Transverse colon (tissue), 4 donors: ENCODE measurements around the gene NT5DC3. TPM values are rescaled to one million over a fixed set of nuclear protein-coding genes. Genes with fewer than 3 reads are reported as not detected.

ENCODE experiments used
- DNase-seq: peaks from one replicate; pipeline ENCODE4 v3.0.0-alpha.2; 2019
- H3K27ac ChIP-seq, 4 donors: fragments of 200-600 bp; sonication (generic); 2 replicates each; pipeline ENCODE4 v1.5.1; 2016 to 2018; ENCODE audit warnings: inconsistent platforms in 4 of 4
- H3K27me3 ChIP-seq: fragments of 200-600 bp; sonication (generic); 2 replicates; pipeline ENCODE4 v1.5.1; 2017; ENCODE audit warnings: inconsistent platforms
- H3K36me3 ChIP-seq, 4 donors: fragments of 200-600 bp; sonication (generic); 2 replicates each; pipeline ENCODE4 v1.5.1; 2017 to 2019; ENCODE audit warnings: inconsistent platforms in 4 of 4
- H3K4me1 ChIP-seq, 4 donors: fragments of 200-600 bp; sonication (generic); 2 replicates each; pipeline ENCODE4 v1.5.1; 2017 to 2020; ENCODE audit warnings: inconsistent platforms in 4 of 4
- H3K4me3 ChIP-seq, 4 donors: fragments of 200-600 bp; sonication (generic); 1 replicate in 1 of 4; 2 replicates in 3 of 4; pipeline versions ENCODE4 v1.5.1 to v1.6.1; 2017 to 2019; ENCODE audit warnings: inconsistent platforms in 4 of 4
- H3K9me3 ChIP-seq, 2 donors: fragments of 200-600 bp; sonication (generic); 2 replicates each; pipeline ENCODE4 v1.5.1; 2017 to 2019; ENCODE audit warnings: inconsistent platforms in 2 of 2
- EP300 ChIP-seq: sonication (generic); formaldehyde crosslinking; IDR thresholded peaks from one replicate; pipeline ENCODE4 v1.6.1; 2017; ENCODE audit warnings: antibody characterized with exemption, low read depth
- POLR2A ChIP-seq: fragments of 450-650 bp; IDR thresholded peaks from one replicate; pipeline ENCODE4 v1.6.1; 2016; ENCODE audit warnings: antibody characterized with exemption, mild to moderate bottlenecking, moderate library complexity
- POLR2AphosphoS5 ChIP-seq, 3 donors: sonication (generic); formaldehyde crosslinking; IDR thresholded peaks; one replicate each; pipeline ENCODE4 v1.6.1; 2016; ENCODE audit warnings: antibody characterized with exemption in 3 of 3
- WGBS, 2 donors: methylation state at CpG; one replicate each; pipeline ENCODE4 v1.1.5; 2018; ENCODE audit warnings: low coverage in 1 of 2; 5-methylcytosine and 5-hydroxymethylcytosine counted together
- in situ Hi-C, 4 donors: fragments of 200-750 bp; cut with MboI; loops; one replicate each; pipeline versions ENCODE4 v1.15.0 to v1.15.1; 2017; ENCODE audit warnings: low sequenced_read_pairs in 3 of 4, low pct_ligation_motif_present in 1 of 4, low pct_unique_long_range_greater_than_20kb in 1 of 4
- intact Hi-C: fragments of 100-400 bp; cut with DNase I; formaldehyde crosslinking; loops from one replicate; pipeline ENCODE4 v1.15.1; 2023; ENCODE audit warnings: low total_unique reads
- total RNA-seq, 4 donors: library from RNA; depleted of rRNA; stranded (reverse); fragments of >200 nt; gene quantifications; one replicate each; pipeline ENCODE4 v1.1.0, GENCODE V29; 2016
- TF ChIP-seq, protein P1 (sequence below), 5 experiments: fragments of 200-600 bp in 3 of 5; fragments of 450-650 bp in 2 of 5; sonication (generic) in 3 of 5; IDR thresholded peaks; 1 replicate in 2 of 5; 2 replicates in 3 of 5; pipeline ENCODE4 v1.5.1; 2016 to 2017; ENCODE audit warnings: antibody characterized with exemption in 5 of 5, inconsistent platforms in 3 of 5, mild to moderate bottlenecking in 2 of 5, moderate library complexity in 1 of 5

Gene NT5DC3
- total RNA-seq, 4 donors from 2014 or later = 24.3 to 71.4 (median 54.8) TPM

DNA sequence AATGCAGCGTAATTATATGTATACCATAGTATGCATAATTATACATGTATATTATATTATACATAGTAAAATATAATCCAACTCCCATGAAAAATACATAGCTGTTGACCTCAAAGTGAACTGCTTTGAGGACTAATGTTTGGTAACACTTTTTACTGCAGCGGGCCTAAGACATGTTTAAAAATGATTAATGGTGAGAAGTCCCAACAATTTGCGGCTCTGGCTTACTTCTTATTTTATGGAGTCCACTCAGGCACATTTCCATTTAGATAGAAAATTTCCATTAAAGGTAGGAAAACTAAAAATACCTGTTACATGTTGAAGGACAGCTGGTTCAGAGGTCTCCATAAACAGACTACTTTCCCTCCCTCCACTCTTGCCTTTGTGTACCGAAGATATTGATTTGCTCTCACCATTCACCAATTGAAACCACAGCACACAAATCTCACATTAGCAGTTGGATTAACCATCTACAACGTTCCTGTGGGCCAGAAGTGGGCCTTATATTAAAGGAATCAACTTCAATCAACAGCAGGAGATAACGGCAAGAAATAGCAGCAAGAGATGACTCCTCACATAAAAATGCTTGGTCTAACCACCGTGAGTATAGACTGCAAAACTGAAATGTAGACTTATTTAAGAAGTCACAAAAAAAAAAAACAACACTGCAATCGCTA, 14.1 kb upstream of the NT5DC3 start:
- TF ChIP-seq, protein P1, sequence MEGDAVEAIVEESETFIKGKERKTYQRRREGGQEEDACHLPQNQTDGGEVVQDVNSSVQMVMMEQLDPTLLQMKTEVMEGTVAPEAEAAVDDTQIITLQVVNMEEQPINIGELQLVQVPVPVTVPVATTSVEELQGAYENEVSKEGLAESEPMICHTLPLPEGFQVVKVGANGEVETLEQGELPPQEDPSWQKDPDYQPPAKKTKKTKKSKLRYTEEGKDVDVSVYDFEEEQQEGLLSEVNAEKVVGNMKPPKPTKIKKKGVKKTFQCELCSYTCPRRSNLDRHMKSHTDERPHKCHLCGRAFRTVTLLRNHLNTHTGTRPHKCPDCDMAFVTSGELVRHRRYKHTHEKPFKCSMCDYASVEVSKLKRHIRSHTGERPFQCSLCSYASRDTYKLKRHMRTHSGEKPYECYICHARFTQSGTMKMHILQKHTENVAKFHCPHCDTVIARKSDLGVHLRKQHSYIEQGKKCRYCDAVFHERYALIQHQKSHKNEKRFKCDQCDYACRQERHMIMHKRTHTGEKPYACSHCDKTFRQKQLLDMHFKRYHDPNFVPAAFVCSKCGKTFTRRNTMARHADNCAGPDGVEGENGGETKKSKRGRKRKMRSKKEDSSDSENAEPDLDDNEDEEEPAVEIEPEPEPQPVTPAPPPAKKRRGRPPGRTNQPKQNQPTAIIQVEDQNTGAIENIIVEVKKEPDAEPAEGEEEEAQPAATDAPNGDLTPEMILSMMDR (IDR thresholded peaks at IDR 0.05) = no peak
- TF ChIP-seq POLR2A (no peak), EP300 (peak; percentile 72), POLR2AphosphoS5 (IDR thresholded peaks at IDR 0.05) (peak; percentile 56 to 78 (median 62))
- no peaks in the 10 kb centered on the region for H3K9me3 ChIP-seq
- H3K4me1 ChIP-seq = peaks cover 9 to 57% (median 31%) of the 10 kb centered on the region in 4 donors
- peak overlapping the region; percentile 84 to 92 (median 88) for H3K27ac ChIP-seq
- H3K36me3 ChIP-seq = no peaks in the 10 kb centered on the region
- no peaks in the 10 kb centered on the region for H3K27me3 ChIP-seq
- intact Hi-C loops = no loop called here
- no peak overlapping the region for H3K4me3 ChIP-seq
- DNase-seq = no peak
- 77 to 82% methylated on average over 8 of the region's 8 CpGs for WGBS, 2 donors
- in situ Hi-C loops = loop anchor here in 1 of 4 donors (25.0 kb wide), 1 partner anchor 218 kb away; no protein-coding TSS in a partner anchor

DNA sequence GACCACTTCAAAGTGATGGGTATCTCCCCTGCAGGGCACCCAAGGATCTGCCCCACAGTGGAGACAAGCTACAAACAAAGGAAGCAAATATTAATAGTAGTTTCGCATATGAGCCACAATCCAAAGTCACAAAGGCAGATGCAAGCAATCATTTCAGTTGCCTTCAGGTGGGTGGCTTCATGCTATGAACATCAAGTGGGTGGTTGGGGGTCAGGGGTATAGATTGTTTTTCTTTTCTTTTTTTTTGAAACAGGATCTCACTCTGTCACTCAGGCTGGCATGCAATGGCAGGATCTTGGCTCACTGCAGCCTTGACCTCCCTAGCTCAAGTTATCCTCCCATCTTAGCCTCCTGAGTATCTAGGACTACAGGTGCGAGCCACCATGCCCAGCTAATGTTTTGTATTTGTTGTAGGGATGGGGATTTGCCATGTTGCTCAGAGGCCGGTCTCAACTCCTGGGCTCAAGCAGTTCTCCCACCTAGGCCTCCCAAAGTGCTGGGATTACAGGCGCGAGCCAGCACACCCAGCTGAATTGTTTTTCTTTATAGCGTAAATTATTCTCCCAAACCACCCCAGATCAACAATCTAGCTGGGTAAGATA, 13.4 kb upstream of the NT5DC3 start:
- intact Hi-C loops (no loop called here), in situ Hi-C loops (loop anchor here in 1 of 4 donors (25.0 kb wide), 1 partner anchor 217 kb away; no protein-coding TSS in a partner anchor)
- DNase-seq = no peak
- H3K4me1 ChIP-seq = peaks cover 6 to 56% (median 29%) of the 10 kb centered on the region in 4 donors
- H3K9me3 ChIP-seq = no peaks in the 10 kb centered on the region
- H3K27me3 ChIP-seq = no peaks in the 10 kb centered on the region
- TF ChIP-seq, protein P1 (IDR thresholded peaks at IDR 0.05) = no peak
- TF ChIP-seq POLR2AphosphoS5 (IDR thresholded peaks at IDR 0.05) = no peak
- no peak for TF ChIP-seq EP300
- no peak for TF ChIP-seq POLR2A
- no peak overlapping the region for H3K4me3 ChIP-seq
- no peaks in the 10 kb centered on the region for H3K36me3 ChIP-seq
- H3K27ac ChIP-seq = peak overlapping the region; percentile 51 to 92 (median 86)
- 76 to 93% methylated on average over 3 to 6 of the region's 6 CpGs for WGBS, 2 donors

DNA sequence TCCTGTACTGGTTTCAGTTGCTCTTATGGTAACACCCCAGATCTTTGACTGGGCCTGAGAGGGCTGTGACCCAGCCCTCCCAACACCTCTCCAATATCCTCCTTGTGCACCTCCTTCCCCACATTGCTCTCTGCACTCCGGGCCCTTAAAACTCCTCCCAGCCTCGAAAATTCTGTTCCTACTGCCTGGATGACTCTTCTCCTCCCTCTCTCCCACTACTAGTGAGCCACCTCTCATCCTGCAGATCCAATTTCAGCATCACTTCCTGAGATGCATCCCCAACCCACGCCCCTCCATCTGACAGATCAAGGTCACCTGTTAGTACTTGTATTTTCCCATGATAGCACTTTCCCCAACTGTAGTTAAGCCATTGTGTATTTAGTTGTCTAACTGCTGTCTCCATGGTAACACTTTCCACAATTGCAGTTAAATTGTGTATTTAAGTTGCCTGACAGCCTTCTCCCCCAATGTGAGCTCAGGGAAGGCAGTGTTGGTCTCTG, 11.5 kb upstream of the NT5DC3 start:
- in situ Hi-C loops = loop anchor here in 1 of 4 donors (25.0 kb wide), 1 partner anchor 215 kb away; no protein-coding TSS in a partner anchor
- no peak for DNase-seq
- peak overlapping the region; percentile 61 to 92 (median 86) for H3K27ac ChIP-seq

More for the DNA sequence above, 11.5 kb upstream of the NT5DC3 start:
- Histone ChIP-seq H3K4me3 (no peak overlapping the region), H3K9me3 (no peaks in the 10 kb centered on the region), H3K36me3 (no peaks in the 10 kb centered on the region), H3K27me3 (no peaks in the 10 kb centered on the region), H3K4me1 (peaks cover 14 to 61% (median 31%) of the 10 kb centered on the region in 4 donors)
- TF ChIP-seq EP300 (no peak), POLR2AphosphoS5 (IDR thresholded peaks at IDR 0.05) (no peak), POLR2A (no peak)
- TF ChIP-seq, protein P1 (IDR thresholded peaks at IDR 0.05) = no peak
- 23 to 32% methylated on average over 2 to 3 of the region's 3 CpGs for WGBS, 2 donors
- intact Hi-C loops = no loop called here
